Stimulated activated CD8-positive, alpha-beta memory T cell treated with anti-CD3 and anti-CD28 coated beads, Interleukin-7, amount 100 ng/mL, for 4 hours (primary cell): ENCODE measurements around the gene APOO.

Source experiments
- DNase-seq, 2 donors: peaks; one replicate each; pipeline ENCODE4 v3.0.0-alpha.2; 2020; ENCODE audit warnings: low read depth in 2 of 2

APOO gene

GRCh38 chrX:23819385-23820234, 88.1 kb downstream of the APOO start:
- no peak for DNase-seq

- DNase-seq: no peak
Observed at GRCh38 chrX:23817979-23818336, 89.8 kb downstream of the APOO start.

GRCh38 chrX:23816179-23816578, 91.6 kb downstream of the APOO start:
- DNase-seq: no peak

GRCh38 chrX:23815376-23815775, 92.4 kb downstream of the APOO start:
- no peak for DNase-seq

GRCh38 chrX:23813808-23814207, 93.9 kb downstream of the APOO start:
- no peak for DNase-seq

GRCh38 chrX:23811656-23812055, 96.1 kb downstream of the APOO start:
- no peak for DNase-seq

GRCh38 chrX:23811108-23811651, 96.6 kb downstream of the APOO start:
- no peak for DNase-seq

GRCh38 chrX:23810279-23810678, 97.5 kb downstream of the APOO start:
- DNase-seq: no peak

- no peak for DNase-seq
Observed at GRCh38 chrX:23805389-23805788, 102.3 kb downstream of the APOO start.

- no peak for DNase-seq
Observed at GRCh38 chrX:23804578-23804977, 103.2 kb downstream of the APOO start.

GRCh38 chrX:23803931-23804381, 103.8 kb downstream of the APOO start:
- DNase-seq: no peak

- no peak for DNase-seq
Observed at GRCh38 chrX:23802431-23802830, 105.3 kb downstream of the APOO start.

GRCh38 chrX:23799469-23800065, 108.2 kb downstream of the APOO start:
- no peak for DNase-seq

- DNase-seq: no peak
Observed at GRCh38 chrX:23797371-23798128, 110.2 kb downstream of the APOO start.

GRCh38 chrX:23795221-23795620, 112.5 kb downstream of the APOO start:
- no peak for DNase-seq

- no peak for DNase-seq
Observed at GRCh38 chrX:23792861-23793553, 114.7 kb downstream of the APOO start.

GRCh38 chrX:23790155-23790497, 117.6 kb downstream of the APOO start:
- no peak for DNase-seq

GRCh38 chrX:23789386-23790154, 118.2 kb downstream of the APOO start:
- no peak for DNase-seq

GRCh38 chrX:23788946-23789345, 118.8 kb downstream of the APOO start:
- no peak for DNase-seq

GRCh38 chrX:23788521-23788920, 119.2 kb downstream of the APOO start:
- no peak for DNase-seq

GRCh38 chrX:23787745-23788118, 120.0 kb downstream of the APOO start:
- DNase-seq: no peak
